Hepatic stellate cell (primary cell): ENCODE data around the gene BOD1.
"Not testable (repeated sequence)": the region's sequence is repeated elsewhere in the genome, so short reads cannot be mapped to it uniquely, and the experiment has no call there.

Source experiments
- DNase-seq: peaks from one replicate; pipeline ENCODE4 v3.0.0; 2011; ENCODE audit warnings: low spot score

Gene BOD1

DNA sequence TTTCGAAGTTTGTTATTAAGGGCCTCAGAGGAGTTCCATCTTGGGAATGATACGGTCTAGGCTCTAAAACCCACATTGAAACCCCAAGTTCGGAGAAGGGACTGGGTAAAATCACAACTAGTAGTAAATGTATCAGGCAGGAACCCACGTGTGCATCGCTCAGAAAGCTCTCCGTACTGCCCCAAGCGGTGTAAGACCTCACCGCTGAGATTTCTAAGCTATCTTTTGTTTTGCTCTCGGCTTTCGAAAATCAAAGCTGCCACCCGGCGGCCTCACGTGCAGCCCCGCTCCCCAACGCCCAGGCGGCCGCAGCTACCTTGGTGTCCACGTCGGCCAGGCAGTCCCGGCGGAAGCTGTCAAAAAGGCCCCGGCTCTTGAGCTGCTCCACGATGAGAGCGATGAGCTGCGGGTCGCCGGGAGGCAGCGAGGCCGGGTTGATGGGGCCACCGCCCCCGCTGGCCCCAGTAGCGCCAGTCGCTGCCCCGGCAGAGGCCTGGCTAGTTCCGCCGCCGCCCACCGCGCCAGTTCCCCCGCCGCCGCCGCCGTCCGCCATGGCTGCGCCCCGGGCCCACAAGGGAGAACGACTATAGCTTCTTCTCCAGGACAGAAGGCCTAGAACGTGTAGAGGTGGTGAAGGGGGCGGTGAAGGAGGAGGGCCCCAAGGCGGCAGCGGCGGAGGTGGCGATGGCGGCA is 420 bp downstream of the BOD1 start:
- DNase-seq, result peak; percentile 75

DNA sequence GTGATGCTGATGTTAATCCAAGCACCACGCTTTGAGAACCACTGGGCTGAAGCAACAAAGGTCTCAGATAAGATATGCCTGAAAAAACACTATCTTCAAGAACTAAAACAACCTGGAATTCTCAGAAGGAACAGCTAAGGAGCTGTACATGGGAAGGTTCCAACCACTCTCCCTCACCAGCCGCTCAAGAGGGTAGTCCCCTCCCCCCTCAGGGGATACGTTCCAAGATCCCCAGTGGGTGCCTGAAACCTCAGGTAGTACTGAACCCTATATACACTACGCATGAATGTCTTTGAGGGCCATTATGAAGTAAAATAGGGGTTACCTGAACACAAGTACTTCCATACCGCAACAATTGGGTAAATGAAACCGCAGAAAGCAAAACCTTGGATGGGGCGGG is 1.9 kb downstream of the BOD1 start:
- no peak for DNase-seq

DNA sequence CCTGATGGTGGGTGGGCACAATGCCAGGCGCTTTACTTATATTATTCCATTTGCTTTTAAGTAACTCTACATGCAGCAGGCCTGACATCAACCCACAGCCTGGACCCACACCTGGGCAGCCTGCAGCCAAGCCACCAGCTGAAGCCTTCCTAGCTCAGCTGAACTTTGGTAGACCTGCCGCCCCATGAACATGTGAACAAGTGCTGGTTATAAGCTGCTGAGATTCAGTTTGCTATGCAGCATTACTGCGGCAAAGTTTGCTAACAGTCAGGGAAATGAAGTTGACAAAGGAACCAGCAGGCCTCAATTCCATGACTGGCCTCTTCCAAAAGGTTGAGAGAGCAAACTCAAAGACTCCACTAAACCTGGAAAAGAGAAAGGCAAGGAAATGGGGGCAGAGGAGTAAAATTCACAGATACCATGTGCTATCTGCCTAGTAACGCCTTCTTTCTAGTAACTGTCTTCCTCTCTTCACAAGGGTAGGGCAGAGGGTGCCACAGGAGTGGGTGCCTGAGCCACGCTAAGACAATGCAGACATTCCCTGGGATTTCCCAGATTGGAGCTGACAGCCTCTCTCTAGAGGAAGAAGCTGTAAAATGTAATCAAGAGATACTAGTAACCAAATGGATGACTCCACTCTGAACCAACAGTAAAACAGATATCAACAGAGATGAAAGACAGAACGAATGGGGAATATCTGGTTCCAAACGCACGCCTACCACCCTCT is 2.9 kb downstream of the BOD1 start:
- DNase-seq, result no peak

DNA sequence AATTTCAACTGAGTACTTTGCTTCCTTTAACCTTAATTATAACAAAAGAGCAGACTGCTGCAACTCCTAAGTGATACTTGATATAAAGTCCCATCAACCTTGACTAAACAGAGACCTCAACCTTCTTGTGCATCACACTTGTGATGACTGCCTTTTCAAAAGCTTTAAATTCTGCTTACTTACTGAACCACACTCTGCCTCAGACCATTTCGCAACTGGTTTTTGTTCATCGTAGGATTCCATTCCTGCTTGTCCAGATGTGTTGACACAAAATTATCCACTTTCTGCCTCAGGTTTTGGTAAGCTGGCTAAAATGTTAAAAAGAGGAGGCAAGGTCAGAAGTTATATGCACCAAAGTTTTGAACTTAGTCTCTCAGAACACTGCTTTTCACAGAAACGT is 3.5 kb downstream of the BOD1 start:
- DNase-seq, result no peak

DNA sequence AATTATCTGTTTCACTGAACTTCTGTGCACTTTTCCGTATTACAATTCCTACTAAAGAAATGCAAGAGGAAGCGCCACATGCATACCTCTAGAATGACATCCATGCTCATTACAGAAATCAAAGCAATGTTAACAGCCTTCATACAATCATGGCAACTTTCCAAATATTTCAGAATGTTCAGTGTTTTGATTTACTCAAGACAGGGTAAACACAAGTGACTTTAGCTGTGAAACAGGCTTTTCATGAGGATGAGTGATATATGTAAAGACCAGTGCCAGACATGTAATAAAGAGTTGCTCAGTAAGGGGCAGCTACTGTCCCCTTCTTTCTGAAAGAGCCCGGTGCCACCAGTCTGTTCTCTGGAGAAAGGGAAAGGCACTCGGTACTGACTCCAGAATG is 4.7 kb downstream of the BOD1 start:
- no peak for DNase-seq

DNA sequence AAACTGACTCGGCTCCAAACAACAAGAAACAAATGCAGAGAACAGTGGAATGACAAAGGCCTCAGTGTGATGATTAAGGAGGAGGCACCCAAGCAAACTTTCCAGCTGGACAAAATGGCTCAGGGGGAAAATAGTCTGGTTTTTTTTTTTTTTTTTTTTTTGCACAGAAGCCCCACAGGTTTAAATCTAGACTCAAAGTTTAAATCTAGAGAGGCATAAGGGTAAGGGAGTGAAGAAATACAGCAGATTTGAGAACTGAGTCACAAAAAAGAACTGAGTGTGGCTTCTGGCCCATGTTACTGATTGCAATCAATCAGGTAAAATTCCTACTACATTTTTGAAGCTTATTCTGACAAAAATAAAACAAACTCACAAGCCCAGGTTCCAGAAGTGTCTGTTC is 12.3 kb downstream of the BOD1 start:
- no peak for DNase-seq

DNA sequence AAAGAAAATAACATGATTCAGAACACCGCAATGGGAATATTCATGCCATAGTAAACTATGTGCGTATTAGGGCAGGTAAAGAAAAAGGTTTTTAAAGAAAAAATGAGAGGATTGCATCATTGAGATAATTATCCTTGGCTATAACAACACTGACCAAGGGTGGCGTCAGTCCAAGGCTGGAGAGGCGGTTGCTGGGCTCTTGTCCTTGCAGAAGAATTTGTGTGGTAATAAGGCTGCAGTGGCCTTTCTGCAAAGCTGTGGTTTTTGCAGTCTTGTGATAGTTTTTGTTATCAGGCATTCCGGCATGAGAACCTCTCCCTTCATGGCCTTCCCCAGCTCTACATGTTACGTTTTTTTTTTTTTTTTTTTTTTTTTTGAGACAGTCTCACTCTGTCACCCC is 14.0 kb downstream of the BOD1 start:
- DNase-seq, result no peak

DNA sequence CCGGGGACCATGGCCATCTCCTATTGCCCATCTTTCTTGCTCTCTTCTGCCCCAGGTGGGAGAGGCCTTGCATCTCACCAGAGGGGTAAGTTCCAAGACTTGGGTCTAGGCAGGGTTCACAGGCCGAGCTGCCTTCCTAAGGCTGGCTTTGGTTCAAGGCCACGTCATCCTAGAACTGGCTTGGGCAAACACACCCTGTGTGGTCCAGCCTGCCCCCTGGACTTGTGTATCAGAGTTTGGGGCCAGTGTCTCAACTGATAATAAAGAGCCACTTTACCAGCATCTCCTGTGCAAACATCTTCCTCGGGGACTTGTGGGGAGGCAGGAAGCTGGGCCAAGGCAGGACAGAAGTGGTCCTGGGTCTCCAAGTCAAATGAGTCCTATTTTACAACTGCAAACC is 17.8 kb downstream of the BOD1 start:
- no peak for DNase-seq

DNA sequence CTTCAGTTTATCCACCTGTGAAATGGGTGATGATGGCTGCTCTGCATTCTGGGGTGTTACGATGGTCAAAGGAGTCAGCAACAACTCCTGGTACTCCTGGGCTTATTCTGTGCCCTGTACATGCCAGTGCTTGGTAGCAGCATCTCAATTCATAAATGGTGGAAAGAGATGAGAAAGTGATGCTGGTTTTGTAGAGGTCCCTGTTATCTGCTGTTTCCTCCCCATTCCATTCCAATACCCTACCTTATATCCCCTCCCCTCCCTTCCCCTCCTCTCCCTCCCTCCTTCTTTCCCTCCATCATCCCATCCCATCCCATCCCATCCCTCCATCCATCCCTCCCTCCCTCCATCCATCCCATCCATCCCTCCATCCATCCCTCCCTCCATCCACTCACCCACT is 19.1 kb downstream of the BOD1 start:
- DNase-seq, result no peak

DNA sequence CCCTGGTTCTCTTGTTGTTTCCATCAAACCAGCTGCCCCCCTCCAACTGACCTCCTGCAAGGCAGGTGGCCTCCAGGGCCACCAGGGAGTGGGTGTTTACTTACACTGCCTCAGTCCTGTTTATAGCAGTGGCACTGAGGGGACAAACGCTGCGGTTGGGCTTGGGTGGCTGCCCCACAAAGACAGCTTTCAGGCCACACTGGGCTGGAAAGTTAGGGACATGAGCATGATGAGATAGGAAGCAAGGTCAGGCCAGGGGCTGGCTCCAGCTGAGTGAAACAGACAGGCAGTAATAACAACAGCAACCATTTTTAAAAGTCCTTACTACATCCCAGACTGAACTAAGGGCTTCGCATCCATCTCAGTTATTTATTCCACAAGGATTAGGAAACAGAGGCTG is 20.6 kb downstream of the BOD1 start:
- no peak for DNase-seq

DNA sequence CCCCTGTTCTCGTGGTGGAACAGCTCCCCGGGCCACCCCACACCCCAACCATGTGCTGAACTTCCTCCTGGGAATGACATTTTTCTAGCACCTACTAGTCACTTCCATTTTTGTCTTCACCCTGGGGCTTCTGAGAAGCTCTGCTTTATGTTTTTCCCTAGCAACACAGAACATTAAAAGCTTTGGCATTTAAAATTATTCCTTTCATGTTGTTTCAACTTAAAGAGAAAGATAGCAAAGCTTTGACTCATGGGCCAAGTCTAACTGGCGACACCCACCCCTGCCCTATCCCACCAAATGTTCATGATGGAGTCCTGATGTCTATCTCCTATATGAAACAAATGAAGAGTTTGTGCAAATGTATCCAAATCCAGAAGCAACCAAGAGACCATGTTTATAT is 22.4 kb downstream of the BOD1 start:
- peak; percentile 61 for DNase-seq

DNA sequence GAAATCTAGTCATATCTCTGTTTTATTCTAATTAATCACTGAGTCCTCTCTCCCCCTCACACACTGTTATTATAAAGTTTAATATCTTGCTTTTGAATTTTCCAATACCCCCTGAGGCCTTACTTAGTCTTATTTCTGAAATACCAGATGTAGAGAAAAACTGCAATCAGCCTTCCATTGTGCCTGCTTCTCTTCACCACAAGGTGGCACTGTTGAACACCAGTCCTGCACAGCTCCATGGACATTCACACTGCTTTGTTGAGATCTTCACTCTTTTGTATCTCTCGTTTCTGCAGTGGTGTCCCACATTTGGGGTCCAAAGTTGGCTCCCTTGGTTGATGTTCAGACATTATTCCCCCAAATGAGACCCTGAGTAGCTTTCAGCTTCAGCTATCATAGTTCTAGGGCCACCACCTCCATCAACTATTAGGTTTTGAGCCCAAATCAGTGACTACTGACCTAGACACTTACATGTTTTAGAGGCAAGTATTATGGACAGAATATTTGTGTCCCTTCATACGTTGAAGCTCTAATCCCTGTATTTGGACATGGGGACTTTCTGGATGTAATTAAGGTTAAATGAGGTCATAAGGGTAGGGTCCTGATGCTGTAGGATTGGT is 24.3 kb downstream of the BOD1 start:
- no peak for DNase-seq

DNA sequence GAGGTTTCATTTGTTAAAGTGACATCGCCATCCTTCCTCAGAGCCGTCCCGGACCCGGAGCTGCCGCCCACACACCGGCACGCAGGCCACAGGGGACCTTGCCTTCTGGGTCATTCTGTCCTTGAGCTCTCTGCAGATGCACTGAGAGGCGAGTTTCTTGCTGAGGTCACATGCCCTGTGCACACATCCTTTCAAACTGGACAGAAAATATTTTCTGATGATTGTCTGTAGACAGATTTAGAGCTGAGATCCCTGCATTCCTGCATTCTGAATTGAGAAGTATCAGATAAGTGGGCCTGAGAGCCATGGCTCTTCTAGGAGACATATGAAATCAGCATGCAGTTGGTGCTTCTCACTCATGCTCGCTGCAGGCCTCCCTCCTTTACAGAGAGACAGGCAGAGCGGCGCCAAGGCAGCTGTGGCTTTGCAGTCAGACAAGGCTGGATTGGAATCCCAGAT is 25.4 kb downstream of the BOD1 start:
- peak; percentile 24 for DNase-seq

DNA sequence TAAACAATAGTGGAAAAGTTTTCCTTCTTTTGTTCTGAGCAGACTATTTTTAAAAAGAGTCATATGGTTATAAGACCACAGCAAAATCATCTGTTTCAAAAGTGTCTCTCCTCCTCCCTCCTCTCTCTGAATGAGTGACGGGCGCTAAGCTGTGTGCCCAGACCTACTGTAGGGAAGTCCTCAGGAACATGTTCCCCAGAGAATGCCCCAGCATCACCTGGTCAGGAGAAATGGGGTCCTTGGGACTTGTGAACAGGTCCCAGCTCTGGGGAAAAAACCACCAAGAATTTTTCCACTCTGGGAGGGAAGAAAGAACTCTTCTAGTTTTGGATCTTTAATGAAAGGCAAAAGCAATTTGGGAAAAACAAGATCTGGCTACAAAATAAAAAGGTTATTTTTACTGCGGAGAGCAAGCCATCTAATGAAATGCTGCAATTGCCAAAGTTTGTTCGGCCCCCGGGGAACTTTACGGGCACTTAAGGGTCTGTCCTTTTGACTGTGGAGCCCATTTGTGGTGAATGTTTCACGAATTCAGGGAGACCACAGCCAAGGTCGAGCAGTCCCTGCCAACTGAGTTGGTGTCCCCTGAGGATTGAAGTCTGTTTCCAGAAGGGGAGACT is 25.9 kb downstream of the BOD1 start:
- no peak for DNase-seq

DNA sequence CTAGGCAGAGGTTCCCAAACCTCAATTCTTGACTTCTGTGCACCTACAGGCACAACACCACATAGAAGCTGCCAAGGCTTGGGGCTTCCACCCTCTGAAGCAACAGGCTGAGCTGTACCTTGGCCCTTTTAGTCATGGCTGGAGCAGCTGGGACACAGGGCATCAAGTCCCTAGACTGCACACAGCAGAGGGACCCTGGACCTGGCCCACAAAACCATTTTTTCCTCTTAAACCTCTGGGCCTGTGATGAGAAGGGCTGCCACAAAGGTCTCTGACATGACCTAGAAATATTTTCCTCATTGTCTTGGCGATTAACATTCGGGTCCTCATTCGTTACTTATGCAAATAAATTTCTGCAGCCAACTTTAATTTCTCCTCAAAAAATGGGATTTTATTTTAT is 30.3 kb downstream of the BOD1 start:
- not testable (repeated sequence) for DNase-seq

DNA sequence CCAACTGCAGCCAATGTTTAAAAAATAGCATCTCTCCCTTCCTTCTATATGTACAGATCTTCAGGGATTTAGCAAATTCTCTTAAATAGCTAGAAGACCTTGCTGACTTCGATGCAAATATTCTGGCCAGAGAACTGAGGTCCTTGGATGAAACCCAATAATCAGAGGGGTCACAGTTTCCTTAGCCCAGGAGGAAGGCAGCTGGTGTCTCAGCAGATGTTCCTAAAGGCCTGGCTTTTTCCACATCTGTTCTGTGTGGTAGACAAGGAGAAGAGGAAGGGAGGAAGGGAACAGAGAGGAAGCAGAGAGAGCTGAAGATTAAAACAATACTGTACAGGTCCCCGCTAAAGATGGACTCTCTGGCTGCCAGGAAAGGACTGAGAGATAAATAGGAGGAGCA is 33.1 kb downstream of the BOD1 start:
- DNase-seq, result no peak

DNA sequence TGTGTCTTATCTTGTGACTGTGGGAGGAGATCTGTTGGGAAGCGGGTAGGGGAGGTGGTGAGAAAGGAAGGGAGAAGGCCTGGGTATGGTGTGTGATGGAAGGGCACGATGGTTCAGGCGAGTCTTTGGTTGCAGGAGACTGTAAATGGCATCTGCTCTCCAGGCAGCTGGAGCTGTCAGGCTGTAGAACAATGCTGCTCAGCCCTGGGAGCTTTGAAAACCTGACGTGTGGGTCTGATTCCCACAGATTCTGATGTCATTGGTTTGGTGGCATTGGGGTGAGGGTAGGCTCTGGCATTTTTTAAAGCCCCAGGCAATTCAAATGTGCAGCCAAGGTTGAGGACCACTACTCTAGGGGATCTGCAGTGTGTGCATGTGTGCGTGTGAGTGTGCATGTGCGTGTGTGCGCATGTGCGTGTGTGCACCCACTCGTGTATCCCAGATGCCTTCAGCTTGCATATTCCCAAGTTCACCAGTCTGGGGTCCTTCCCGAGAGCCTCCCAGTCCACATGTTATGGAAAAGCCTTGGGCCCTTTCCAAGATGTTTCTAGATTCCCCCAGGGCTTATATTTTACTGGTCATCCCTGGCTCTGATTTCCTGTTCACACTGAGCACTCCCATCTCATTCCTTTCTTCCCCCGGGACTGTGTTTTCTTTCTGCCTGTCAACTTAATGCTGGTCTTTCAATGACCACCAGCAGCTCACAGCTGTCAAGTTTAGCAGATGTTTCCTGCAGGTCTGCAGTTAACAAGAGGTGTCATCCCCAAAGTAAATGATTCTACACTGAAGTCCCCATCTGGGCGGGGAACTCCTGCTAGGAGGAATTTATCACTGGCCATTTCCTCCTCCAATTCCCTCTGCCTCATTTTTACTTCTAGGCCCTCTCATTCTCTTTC is 34.0 kb downstream of the BOD1 start:
- peak; percentile 71 for DNase-seq

DNA sequence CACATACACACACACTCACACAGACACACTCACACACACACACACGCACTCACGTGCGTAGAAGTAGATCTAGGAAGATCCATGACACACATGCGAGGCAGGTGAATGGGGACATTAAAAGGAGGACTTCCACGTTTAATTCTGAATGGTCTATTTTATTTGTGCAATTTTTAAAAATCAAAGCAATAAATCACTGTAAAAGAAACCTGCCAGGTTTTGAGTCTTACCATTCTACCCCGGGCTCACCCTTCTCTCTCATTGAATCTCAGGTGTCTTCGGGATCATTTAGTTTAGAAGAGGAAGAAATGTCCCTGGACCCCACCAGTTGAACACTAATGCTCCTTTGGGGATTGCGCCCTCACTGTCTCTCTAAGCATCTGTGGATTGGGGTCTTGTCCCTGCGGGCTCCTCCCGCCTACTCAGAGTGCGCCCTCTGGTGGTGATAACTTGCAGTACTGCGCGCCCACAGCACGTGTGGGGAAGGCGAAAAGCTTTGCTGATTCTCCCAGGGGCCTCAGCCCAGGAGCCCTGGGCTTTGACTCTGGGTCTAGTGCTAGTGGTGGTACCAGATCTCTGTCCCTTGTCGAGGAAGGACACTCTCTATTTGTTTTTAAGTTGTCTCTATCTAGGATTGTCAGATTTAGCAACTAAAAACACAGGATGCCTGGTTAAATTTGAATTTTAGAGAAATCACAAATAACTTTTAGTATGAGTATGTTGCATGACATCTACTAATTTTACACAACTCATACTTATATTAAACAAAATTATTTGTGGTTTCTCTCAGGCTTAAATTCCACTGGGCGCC is 34.8 kb downstream of the BOD1 start:
- DNase-seq, result peak; percentile 53

DNA sequence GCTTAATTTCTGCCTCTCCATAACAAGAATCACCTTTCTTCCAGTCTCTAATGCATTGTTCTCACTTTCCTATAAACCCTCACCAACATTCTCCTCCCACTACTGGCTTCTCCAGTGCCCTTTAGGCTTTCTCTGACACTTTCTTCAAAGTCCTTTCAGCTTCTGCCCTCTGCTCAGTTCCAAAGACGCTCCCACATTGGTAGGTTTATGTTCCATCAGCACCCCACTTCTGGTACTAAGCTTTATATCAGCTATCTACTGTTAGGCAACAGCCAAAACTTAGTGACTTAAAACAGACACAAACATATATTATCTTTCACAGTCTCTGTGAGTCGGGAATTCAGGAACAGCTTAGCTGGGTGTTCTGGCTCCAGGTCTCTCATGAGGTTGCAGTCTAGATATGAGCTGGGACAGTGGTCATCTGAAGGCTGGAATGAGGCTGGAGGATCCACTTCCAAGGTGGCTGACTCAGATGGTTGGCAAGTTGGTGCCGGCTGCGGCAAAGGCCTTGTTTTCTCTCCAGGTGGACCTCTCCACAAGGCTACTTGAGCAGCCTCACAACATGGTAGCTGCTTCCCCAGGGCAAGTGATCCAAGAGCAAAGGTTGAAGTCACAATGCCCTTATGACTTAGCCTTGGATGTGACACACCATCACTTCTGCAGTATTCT is 37.4 kb downstream of the BOD1 start:
- DNase-seq, result no peak

DNA sequence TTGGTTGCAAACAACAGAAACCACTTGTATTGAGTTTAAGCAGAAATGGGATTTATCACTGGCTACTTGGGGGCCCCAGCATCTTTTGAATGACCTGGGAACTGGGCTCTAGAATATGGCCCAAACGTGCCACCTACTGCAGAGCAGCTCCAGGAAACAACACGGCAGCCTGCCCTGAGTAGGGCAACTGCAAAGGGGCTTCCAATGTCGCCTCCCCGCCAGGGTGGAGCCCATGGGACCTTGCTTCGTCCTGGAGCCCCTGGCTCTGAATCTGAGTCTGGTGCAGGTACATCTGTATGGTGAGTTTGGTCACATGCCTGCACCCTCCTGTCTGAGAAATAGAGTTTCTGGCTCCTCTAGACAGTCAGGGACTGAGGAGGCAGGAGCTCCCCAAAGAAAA is 38.6 kb downstream of the BOD1 start:
- DNase-seq, result no peak

DNA sequence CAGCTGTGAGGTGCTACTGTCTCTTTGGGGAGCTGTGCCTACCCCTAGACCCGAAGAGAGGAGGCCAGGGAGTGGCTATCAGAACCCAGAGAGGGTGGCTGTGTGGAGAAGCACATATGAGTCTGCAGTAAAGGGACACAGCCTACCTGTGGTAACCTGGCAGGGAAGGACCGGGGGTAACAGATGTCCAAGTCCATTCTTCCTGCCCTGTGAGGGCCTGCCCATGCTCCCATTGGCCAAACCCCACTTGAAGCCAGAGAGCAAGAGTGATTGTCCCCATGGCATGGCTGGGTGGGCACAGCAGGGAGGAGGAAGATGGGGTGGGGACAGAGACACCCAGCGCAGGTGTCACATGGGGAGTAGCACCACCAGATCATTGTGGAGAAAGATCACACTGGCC is 39.3 kb downstream of the BOD1 start:
- no peak for DNase-seq
